Large intestine (tissue), 3 donors: ENCODE results near the gene HES6. TPM values are rescaled to one million over a fixed set of nuclear protein-coding genes. Genes with fewer than 3 reads are reported as not detected.

ENCODE experiments used
- DNase-seq, 2 donors: peaks; one replicate each; pipeline versions ENCODE4 v3.0.0 to v3.0.0-alpha.2; 2013
- H3K27ac ChIP-seq: one replicate; pipeline ENCODE4 v1.5.1; 2013; ENCODE audit warnings: low read length
- H3K27me3 ChIP-seq: 2 replicates; pipeline ENCODE4 v1.6.1; 2013; ENCODE audit warnings: low read length; ENCODE audit not compliant: control insufficient read depth, insufficient read depth
- H3K36me3 ChIP-seq: 2 replicates; pipeline ENCODE4 v1.6.1; 2013; ENCODE audit warnings: low read length; ENCODE audit not compliant: control insufficient read depth, insufficient read depth
- H3K4me1 ChIP-seq: one replicate; pipeline ENCODE4 v1.6.1; 2013; ENCODE audit warnings: low read length; ENCODE audit not compliant: control insufficient read depth, insufficient read depth
- H3K4me3 ChIP-seq: one replicate; pipeline ENCODE4 v1.5.1; 2013; ENCODE audit warnings: low read length
- H3K9me3 ChIP-seq: one replicate; pipeline ENCODE4 v1.6.1; 2013; ENCODE audit warnings: mild to moderate bottlenecking, low read depth, low read length, moderate library complexity; ENCODE audit not compliant: control insufficient read depth
- WGBS: methylation state at CpG from one replicate; pipeline ENCODE4 v1.1.5; 2013; ENCODE audit warnings: low lambda C conversion rate; ENCODE audit not compliant: insufficient coverage; 5-methylcytosine and 5-hydroxymethylcytosine counted together
- polyA plus RNA-seq: library from polyadenylated mRNA; unstranded; fragments of 120-200 nt; gene quantifications from one replicate; pipeline ENCODE4 v1.2.1, GENCODE V29; 2013

The HES6 gene
- polyA plus RNA-seq, 1 donor, result 24.4 TPM

DNA sequence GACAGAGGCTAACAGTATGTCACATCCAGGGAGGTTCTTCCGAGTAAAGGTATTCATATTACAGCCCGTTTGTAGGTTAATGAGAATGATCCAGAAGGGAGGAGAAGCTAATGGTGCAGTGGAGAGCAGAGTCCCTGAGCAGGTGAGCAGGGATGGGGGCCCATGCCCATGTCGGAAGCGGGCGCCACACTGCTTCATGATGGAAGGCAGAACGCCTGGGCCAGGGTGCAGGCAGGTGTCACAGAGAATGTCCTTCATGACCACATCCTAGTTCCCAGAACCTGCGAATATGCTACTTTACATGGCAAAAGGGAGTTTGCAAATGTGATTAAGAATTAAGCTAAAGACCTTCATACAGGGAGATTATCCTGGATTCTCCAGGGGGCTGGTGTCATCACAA, 4.0 kb downstream of the HES6 start:
- no CpG with 5 or more reads among the region's 7 CpGs for WGBS
- Histone ChIP-seq H3K4me3 (no peak overlapping the region), H3K4me1 (peaks cover 9% of the 10 kb centered on the region), H3K27ac (no peak overlapping the region), H3K36me3 (no peaks in the 10 kb centered on the region), H3K27me3 (peaks cover 38% of the 10 kb centered on the region), H3K9me3 (peaks cover 11% of the 10 kb centered on the region)
- DNase-seq, result no peak

DNA sequence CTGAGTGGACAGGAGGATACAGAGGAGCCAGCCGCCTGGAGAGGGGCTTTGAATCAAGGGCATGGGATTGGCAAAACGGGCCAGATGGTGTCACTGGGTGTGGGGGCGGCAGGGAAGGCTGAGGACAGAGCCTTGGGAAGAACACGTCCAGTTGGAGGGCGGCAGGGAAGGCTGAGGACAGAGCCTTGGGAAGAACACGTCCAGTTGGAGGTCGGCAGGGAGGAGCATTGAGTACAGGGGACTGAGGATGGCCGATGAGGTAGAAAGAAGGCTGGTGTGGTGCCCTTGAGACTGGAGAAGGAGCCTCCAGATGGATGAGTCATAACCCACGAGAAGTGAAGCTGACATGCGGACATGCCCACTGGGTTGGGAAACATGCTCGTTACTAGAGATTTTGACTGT, 4.5 kb downstream of the HES6 start:
- Histone ChIP-seq H3K27me3 (peaks cover 36% of the 10 kb centered on the region), H3K27ac (no peak overlapping the region), H3K36me3 (no peaks in the 10 kb centered on the region), H3K9me3 (peaks cover 11% of the 10 kb centered on the region), H3K4me1 (peaks cover 8% of the 10 kb centered on the region), H3K4me3 (no peak overlapping the region)
- 92% methylated on average over 2 of the region's 11 CpGs for WGBS
- DNase-seq, result no peak

DNA sequence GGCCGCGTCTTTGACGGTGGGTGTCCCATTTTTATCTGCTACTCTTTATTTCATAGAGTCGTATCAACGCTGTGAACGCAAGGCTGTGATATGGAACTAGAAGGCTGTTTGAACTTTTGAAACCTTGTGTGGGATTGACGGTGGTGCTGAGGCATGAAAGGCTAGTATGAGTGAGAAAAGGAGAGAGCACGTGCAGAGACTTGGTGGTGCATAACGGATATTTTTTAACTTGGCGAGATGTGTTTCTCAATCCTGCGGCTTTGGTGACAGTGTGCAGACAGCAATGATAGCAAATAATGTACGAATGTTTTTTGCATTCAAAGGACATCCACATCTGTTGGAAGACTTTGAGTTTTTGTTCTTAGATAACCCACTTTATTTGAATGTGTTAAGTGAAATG, 6.2 kb downstream of the HES6 start:
- Histone ChIP-seq H3K27me3 (peaks cover 30% of the 10 kb centered on the region), H3K4me1 (peaks cover 1% of the 10 kb centered on the region), H3K36me3 (no peaks in the 10 kb centered on the region), H3K27ac (no peak overlapping the region), H3K9me3 (peaks cover 6% of the 10 kb centered on the region), H3K4me3 (no peak overlapping the region)
- DNase-seq, result no peak
- 45% methylated on average over 2 of the region's 12 CpGs for WGBS

DNA sequence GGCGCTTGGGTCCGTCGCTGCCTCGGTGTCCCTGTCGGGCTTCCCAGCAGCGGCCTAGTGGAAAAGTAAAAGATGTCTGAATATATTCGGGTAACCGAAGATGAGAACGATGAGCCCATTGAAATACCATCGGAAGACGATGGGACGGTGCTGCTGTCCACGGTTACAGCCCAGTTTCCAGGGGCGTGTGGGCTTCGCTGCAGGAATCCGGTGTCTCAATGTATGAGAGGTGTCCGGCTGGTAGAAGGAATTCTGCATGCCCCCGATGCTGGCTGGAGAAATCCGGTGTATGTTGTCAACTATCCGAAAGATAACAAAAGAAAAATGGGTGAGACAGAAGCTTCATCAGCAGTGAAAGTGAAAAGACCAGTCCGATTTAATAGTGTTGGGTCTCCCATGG, 8.0 kb downstream of the HES6 start:
- peaks cover 4% of the 10 kb centered on the region for H3K9me3 ChIP-seq
- 83% methylated on average over 7 of the region's 21 CpGs for WGBS
- H3K36me3 ChIP-seq, result no peaks in the 10 kb centered on the region
- DNase-seq, result no peak
- H3K4me1 ChIP-seq, result no peaks in the 10 kb centered on the region
- peak overlapping the region; percentile 41 for H3K4me3 ChIP-seq
- peaks cover 14% of the 10 kb centered on the region for H3K27me3 ChIP-seq
- no peak overlapping the region for H3K27ac ChIP-seq

DNA sequence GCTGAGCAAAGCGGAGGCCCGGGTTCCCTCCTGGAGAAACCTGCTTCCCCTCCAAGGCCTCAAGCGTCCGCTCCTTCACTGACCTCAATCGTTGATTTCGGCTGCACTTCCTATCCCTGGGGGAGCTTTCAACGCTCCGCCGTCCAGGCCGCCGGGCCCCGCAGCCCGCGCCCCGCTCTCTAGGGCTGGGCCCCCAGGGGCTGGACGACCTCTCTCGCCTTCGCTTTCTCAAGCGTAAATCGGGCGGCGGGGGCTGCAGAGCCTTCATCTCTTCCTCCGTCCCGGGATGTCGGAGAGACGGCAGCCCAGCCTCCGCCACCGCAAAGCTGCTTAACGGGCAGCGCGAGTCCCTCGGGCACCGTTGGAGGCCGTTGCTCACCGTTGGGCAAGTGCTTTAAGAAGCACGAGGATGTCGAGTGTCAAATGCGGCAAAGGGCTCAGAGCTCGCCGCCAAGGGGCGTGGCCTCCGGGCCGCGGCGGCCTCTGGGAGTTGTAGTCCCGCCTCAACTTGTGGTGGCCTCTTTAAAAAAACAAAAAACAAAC, 8.5 kb downstream of the HES6 start:
- no peak overlapping the region for H3K27ac ChIP-seq
- H3K9me3 ChIP-seq, result peaks cover 4% of the 10 kb centered on the region
- whole genome bisulfite sequencing, result no CpG with 5 or more reads among the region's 46 CpGs
- no peaks in the 10 kb centered on the region for H3K4me1 ChIP-seq
- H3K4me3 ChIP-seq, result peak overlapping the region; percentile 41
- peaks cover 10% of the 10 kb centered on the region for H3K27me3 ChIP-seq
- peak; percentile 68 to 73 for DNase-seq
- H3K36me3 ChIP-seq, result no peaks in the 10 kb centered on the region

DNA sequence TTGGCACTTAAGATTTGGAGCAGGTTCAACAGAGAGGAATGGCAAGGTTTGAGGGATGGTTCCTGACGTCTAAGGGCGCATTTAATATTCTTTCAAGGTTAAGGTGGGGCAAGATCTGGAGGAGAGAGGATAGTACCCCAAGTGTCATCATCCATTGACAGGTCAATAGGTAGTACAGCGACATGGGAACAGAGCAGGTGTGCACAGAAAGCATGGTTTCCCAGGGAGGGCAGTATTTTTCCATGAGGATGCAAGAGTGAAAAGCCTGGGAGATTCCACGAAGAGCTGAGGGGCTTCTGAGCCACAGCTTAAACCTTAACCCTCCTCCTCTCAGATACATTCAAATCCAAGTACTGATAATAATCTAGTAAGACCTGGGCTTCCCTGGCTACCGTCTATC, 9.1 kb downstream of the HES6 start:
- DNase-seq, result no peak
- H3K36me3 ChIP-seq, result no peaks in the 10 kb centered on the region
- WGBS, result no CpG with 5 or more reads among the region's 5 CpGs
- no peak overlapping the region for H3K27ac ChIP-seq
- peaks cover 10% of the 10 kb centered on the region for H3K27me3 ChIP-seq
- peaks cover 4% of the 10 kb centered on the region for H3K9me3 ChIP-seq
- no peak overlapping the region for H3K4me3 ChIP-seq
- H3K4me1 ChIP-seq, result no peaks in the 10 kb centered on the region

DNA sequence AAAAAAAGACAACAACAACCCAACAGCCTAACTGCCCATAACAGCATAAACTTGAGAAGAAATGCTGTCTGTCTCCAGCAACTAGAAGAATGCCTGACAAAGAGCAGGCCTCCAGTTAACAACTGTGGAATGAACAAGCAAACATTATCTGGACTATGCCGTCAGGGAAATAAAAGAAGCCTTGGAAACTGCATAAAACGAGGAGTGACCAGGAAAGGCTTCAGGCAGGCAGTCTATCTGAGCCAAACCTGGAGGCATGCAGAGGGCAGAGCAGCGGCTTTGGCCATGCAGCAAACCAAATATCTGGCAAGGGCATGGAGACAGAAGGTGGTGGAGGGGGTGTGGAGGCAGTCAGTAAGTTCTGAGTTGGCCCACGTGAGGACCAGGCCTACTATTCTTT, 11.1 kb downstream of the HES6 start:
- DNase-seq, result no peak
- Histone ChIP-seq H3K36me3 (no peaks in the 10 kb centered on the region), H3K4me3 (no peak overlapping the region), H3K4me1 (no peaks in the 10 kb centered on the region), H3K9me3 (peaks cover 4% of the 10 kb centered on the region), H3K27ac (peak overlapping the region; percentile 21), H3K27me3 (peaks cover 8% of the 10 kb centered on the region)
- no CpG with 5 or more reads among the region's 4 CpGs for WGBS

DNA sequence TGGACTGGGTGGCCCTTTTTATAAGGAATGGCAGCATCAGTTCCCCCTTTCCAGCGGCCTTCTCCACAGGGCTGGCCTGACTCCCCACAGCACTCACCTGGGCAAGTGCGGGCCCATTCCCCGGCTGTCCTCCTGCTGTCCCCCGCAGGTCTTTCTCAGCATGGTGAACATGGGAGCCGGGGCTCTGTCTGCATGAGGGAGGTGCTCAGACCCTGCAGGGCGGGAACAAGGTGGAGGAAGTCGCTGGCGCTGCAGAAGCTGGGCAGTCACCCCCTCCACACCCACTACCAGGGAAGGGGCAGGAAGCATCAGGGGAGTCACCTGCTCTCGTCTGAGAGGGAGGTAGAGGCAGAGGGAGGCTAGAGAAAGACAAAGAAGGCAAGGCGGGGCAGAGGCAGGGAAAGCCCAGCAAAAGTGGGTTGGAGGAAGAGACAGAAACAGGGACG, 12.2 kb downstream of the HES6 start:
- Histone ChIP-seq H3K4me1 (no peaks in the 10 kb centered on the region), H3K4me3 (no peak overlapping the region), H3K36me3 (no peaks in the 10 kb centered on the region), H3K27me3 (peaks cover 5% of the 10 kb centered on the region), H3K27ac (no peak overlapping the region), H3K9me3 (peaks cover 4% of the 10 kb centered on the region)
- DNase-seq, result no peak
- 80% methylated on average over 3 of the region's 11 CpGs for WGBS

DNA sequence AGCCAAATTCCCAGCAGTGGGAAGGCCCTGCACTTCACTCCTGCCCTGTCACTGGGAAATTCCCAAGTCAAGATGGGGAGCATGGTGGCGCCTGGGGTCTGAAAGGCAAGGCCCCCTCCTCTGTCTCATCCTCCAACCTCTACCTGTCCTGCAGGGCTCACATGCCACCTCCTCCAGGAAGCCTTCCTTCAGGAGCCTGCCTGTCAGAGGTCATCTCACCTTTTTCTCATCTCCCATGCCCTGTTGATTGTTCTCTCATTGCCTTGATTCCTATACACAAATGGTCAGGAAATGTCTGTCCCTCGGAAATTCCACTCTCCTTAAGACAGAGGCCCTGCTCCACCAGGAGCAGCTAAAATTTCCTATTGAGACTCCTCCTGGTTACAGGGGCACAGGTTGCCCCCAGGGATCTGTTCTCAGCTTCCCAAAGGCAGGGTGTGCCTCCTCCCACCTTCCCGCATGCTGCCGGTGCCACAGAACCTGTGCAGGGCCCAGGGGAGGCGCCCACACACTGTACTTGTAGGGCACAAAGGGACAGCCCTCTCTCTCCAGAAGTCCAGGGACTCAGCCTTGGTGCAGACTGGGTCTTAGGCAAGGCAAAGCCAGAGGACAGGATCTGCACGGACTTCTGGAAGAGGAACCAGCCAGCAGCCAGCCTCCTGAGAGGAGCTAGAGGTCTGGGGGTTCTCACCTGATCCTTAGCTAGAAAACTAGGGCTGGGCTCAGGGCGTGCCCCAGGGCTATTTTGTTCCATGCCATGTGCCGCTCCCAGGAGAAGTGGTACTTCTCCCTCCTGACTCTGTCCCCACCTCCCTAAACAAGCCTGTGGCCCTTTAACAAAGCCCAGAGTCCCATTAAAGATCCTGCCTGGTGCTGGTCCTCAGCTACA, 12.9 kb downstream of the HES6 start:
- Histone ChIP-seq H3K27ac (no peak overlapping the region), H3K9me3 (peaks cover 4% of the 10 kb centered on the region), H3K4me3 (no peak overlapping the region), H3K27me3 (peaks cover 5% of the 10 kb centered on the region), H3K4me1 (no peaks in the 10 kb centered on the region), H3K36me3 (no peaks in the 10 kb centered on the region)
- WGBS, result no CpG with 5 or more reads among the region's 8 CpGs
- no peak for DNase-seq

DNA sequence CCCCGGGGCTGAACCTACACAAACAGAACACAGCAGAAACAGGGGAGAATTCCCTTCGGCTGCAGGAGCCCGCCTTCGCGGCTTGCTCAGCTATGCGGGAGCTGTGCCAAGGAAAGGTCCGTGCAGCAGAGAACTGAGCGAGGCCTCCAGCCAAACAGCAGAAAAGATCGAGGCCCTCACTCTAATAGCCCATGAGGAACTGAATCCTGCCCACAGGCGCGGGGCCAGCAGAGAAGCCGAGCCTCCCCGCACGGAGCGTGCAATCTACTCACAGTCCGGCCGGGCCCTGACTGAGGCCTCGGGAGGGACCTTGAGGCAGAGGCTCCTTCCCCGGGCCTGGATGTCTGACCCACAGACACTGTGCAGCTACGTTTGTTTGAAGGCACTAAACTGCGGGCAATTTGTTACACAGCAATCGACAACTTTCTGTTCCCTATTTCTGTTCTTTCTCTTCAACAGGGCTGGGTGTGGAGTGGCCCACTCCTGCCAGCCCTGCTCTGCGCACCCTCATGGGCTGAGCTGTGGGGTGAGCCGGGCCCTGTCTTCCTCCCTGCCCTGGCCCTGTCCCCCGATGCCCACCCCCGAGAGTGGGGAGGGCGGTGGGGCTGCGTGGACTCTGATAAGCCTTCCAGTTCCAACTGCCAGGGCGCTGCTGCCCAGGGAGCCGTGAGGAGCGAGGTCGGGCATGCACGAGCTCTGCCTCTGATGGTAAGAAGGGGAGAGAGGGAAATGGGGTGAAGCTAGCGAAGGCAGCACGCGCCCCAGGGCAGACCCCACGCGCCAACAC, 13.7 kb downstream of the HES6 start:
- Histone ChIP-seq H3K4me3 (no peak overlapping the region), H3K9me3 (no peaks in the 10 kb centered on the region), H3K27ac (no peak overlapping the region), H3K27me3 (peaks cover 2% of the 10 kb centered on the region), H3K4me1 (no peaks in the 10 kb centered on the region), H3K36me3 (no peaks in the 10 kb centered on the region)
- no peak for DNase-seq
- no CpG with 5 or more reads among the region's 38 CpGs for WGBS
